OCI-LY7 (cell line): Measurements from ENCODE around the gene XPR1. TPM values are rescaled to one million over a fixed set of nuclear protein-coding genes. Genes with fewer than 3 reads are reported as not detected.
A peak's percentile ranks its signal among the peaks of the same experiment; 100 is the strongest.

Source experiments
- BruUV-seq: library from RNA; stranded (reverse); fragments of 400-500 nt; replicated peaks from 2 replicates; lab custom pipeline; 2021; lab: Mats Ljungman, UMichigan
- CTCF ChIA-PET: fragments of 300-600 bp; sonication (Branson Sonifier 250); formaldehyde crosslinking; loops from one replicate; lab custom pipeline; 2022; ENCODE audit warnings: antibody characterized with exemption; ENCODE audit not compliant: unreplicated experiment; lab: Charles Lee
- POLR2A ChIA-PET: fragments of 300-600 bp; sonication (Branson Sonifier 250); formaldehyde crosslinking; loops from one replicate; lab custom pipeline; 2022; ENCODE audit warnings: antibody characterized with exemption; lab: Charles Lee
- DNase-seq: peaks from one replicate; pipeline ENCODE4 v3.0.0-alpha.2; 2015; ENCODE audit warnings: low spot score
- H2AFZ ChIP-seq: fragments of 200-600 bp; sonication (generic), shearing (Covaris generic); 2 replicates; pipeline ENCODE4 v1.6.1; 2014; ENCODE audit warnings: mild to moderate bottlenecking, antibody characterized with exemption, low read length, moderate library complexity
- H3K27ac ChIP-seq: fragments of 200-600 bp; sonication (generic); 2 replicates; pipeline ENCODE4 v1.5.1; 2014; ENCODE audit warnings: mixed run types, low read depth, mild to moderate bottlenecking, moderate library complexity, low read length, inconsistent platforms; ENCODE audit not compliant: poor library complexity, severe bottlenecking
- H3K36me3 ChIP-seq: fragments of 200-600 bp; sonication (generic); 2 replicates; pipeline ENCODE4 v1.6.1; 2014; ENCODE audit warnings: mild to moderate bottlenecking, antibody characterized with exemption, low read length, moderate library complexity, mixed read lengths; ENCODE audit not compliant: insufficient read depth
- H3K4me1 ChIP-seq: fragments of 200-600 bp; sonication (generic); 2 replicates; pipeline ENCODE4 v1.5.1; 2014; ENCODE audit warnings: mild to moderate bottlenecking, low read length; ENCODE audit not compliant: insufficient read depth, poor library complexity, severe bottlenecking
- H3K4me2 ChIP-seq: fragments of 200-600 bp; sonication (generic); 2 replicates; pipeline ENCODE4 v1.6.1; 2014; ENCODE audit warnings: mild to moderate bottlenecking, low read length
- H3K4me3 ChIP-seq: fragments of 200-600 bp; sonication (generic); 2 replicates; pipeline ENCODE4 v1.5.1; 2014; ENCODE audit warnings: mild to moderate bottlenecking, low read depth, low read length; ENCODE audit not compliant: poor library complexity, severe bottlenecking
- H3K79me2 ChIP-seq: fragments of 200-600 bp; sonication (generic); 2 replicates; pipeline ENCODE4 v1.6.1; 2016; ENCODE audit warnings: low read depth, mild to moderate bottlenecking, low read length, moderate library complexity, mixed read lengths; ENCODE audit not compliant: insufficient read depth
- H3K9me2 ChIP-seq: fragments of 200-600 bp; sonication (generic); 2 replicates; pipeline ENCODE4 v1.6.1; 2016; ENCODE audit warnings: mild to moderate bottlenecking, low read length, mixed read lengths; ENCODE audit not compliant: insufficient read depth
- H3K9me3 ChIP-seq: fragments of 200-600 bp; sonication (generic); 2 replicates; pipeline ENCODE4 v1.6.1; 2014; ENCODE audit warnings: mild to moderate bottlenecking, mixed run types, low read length, mixed read lengths
- H4K20me1 ChIP-seq: fragments of 200-600 bp; sonication (generic); 2 replicates; pipeline ENCODE4 v1.6.1; 2014; ENCODE audit warnings: mild to moderate bottlenecking, antibody characterized with exemption, low read length, moderate library complexity, mixed read lengths; ENCODE audit not compliant: insufficient read depth
- EZH2phosphoT487 ChIP-seq: fragments of 200-600 bp; sonication (generic); IDR thresholded peaks from 2 replicates; pipeline ENCODE4 v1.6.1; 2018; ENCODE audit warnings: low read depth, borderline replicate concordance, mild to moderate bottlenecking, mixed run types, antibody characterized with exemption, low read length, moderate library complexity, mixed read lengths
- intact Hi-C: fragments of 100-400 bp; cut with micrococcal nuclease; formaldehyde crosslinking; loops from one replicate; pipeline ENCODE4 v1.10.0; 2022; ENCODE audit not compliant: unreplicated experiment
- total RNA-seq, 2 experiments: library from RNA; depleted of rRNA in 1 of 2; stranded (reverse); fragments of >200 nt in 1 of 2; shearing (Covaris generic) in 1 of 2; gene quantifications; 2 replicates each; pipeline ENCODE4 v1.2.3, GENCODE V29; 2014 to 2022
- TF ChIP-seq, protein P1 (sequence below): fragments of 200-600 bp; sonication (generic); conservative IDR thresholded peaks from 2 replicates; pipeline ENCODE4 v1.5.1; 2014; ENCODE audit warnings: mild to moderate bottlenecking, antibody characterized with exemption, low read length, moderate library complexity, mixed read lengths

The XPR1 gene
- total RNA-seq, 2 experiments from 2014 or later: 8.6 to 17.2 TPM

DNA sequence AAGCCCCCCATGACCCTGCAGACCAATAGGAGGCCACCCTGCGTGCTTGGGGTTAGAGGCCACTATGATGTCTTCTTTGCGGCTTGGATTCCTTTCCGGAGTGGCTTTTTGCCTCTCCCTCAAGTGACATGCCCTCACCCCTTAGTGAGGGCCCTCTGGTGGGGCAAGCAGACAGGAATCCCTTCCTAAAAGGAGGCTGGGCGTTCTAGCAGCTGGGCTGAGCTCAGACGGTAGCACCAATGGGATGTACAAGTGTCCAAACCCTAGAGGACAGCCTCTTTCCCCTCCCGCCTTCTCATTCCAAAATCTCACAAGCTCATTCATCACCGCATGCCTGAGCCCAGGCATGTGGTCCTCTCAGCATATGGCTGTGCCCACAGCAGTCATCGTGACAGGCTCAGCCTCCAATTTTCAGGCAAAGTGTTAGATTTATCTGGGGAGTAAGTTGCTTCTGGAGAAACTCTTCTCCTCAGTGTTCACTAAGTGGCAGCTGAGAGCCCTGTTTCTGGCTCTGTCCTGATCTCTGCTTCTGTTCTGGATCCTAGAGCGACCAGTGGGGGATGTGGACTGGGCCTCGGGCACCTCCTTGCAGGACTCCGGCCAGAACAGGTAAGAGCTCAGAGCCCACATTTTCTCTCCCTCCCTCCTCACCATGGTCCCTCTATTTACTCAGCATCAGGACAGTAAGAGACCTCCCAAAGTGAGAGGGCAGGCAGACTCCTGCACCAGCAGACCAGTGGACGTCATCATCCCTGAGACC, 285.7 kb downstream of the XPR1 start:
- H3K27ac ChIP-seq: no peak overlapping the region
- H3K79me2 ChIP-seq: no peaks in the 10 kb centered on the region
- no TSS peak for BruUV-seq
- no peak overlapping the region for H3K4me3 ChIP-seq
- intact Hi-C loops: no loop called here
- H3K9me2 ChIP-seq: no peaks in the 10 kb centered on the region
- no peak overlapping the region for H2AFZ ChIP-seq
- ChIA-PET POLR2A (interaction anchor here (1.1 kb wide), 1 partner anchor 14 kb away, joined by 3 read pairs; no protein-coding TSS in a partner anchor), CTCF (no interaction called here)
- TF ChIP-seq, protein P1, sequence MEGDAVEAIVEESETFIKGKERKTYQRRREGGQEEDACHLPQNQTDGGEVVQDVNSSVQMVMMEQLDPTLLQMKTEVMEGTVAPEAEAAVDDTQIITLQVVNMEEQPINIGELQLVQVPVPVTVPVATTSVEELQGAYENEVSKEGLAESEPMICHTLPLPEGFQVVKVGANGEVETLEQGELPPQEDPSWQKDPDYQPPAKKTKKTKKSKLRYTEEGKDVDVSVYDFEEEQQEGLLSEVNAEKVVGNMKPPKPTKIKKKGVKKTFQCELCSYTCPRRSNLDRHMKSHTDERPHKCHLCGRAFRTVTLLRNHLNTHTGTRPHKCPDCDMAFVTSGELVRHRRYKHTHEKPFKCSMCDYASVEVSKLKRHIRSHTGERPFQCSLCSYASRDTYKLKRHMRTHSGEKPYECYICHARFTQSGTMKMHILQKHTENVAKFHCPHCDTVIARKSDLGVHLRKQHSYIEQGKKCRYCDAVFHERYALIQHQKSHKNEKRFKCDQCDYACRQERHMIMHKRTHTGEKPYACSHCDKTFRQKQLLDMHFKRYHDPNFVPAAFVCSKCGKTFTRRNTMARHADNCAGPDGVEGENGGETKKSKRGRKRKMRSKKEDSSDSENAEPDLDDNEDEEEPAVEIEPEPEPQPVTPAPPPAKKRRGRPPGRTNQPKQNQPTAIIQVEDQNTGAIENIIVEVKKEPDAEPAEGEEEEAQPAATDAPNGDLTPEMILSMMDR: no peak; the same call in 1 of the 2 replicates
- TF ChIP-seq EZH2phosphoT487: no peak
- no peak for DNase-seq
- no peak overlapping the region for H3K4me2 ChIP-seq
- H4K20me1 ChIP-seq: no peaks in the 10 kb centered on the region
- H3K9me3 ChIP-seq: no peaks in the 10 kb centered on the region
- H3K36me3 ChIP-seq: no peaks in the 10 kb centered on the region
- H3K4me1 ChIP-seq: no peaks in the 10 kb centered on the region

DNA sequence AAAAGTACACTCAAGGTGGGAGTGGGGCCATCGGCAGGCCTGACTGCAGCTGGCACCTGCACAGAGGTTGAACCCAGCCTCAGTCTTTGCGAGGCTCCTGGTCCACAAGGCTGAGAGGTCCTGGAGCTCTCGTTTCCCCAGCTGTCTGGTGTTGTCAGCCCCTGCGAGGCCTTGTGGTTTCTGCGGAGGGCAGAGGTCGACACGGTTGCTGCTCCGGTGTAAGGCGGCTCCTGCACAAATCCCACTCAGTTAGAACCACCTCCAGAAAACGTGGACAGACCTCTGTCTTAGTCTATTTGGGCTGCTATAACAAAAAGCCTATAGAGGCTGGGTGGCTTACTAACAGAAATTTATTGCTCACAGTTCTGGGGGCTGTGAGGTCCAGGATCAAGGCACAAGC, 286.7 kb downstream of the XPR1 start:
- no peaks in the 10 kb centered on the region for H3K36me3 ChIP-seq
- H3K4me3 ChIP-seq: no peak overlapping the region
- BruUV-seq: no TSS peak
- CTCF ChIA-PET: no interaction called here
- no peak overlapping the region for H2AFZ ChIP-seq
- H3K4me2 ChIP-seq: no peak overlapping the region
- DNase-seq: peak; percentile 23
- no peaks in the 10 kb centered on the region for H3K9me3 ChIP-seq
- H3K4me1 ChIP-seq: no peaks in the 10 kb centered on the region
- intact Hi-C loops: no loop called here
- H4K20me1 ChIP-seq: no peaks in the 10 kb centered on the region
- TF ChIP-seq, protein P1: no peak
- TF ChIP-seq EZH2phosphoT487: no peak
- no peak overlapping the region for H3K27ac ChIP-seq
- H3K79me2 ChIP-seq: no peaks in the 10 kb centered on the region
- H3K9me2 ChIP-seq: no peaks in the 10 kb centered on the region
- POLR2A ChIA-PET: interaction anchor here (0.7 to 1.1 kb wide), 2 partner anchors 15 to 65 kb away, joined by 3 to 5 read pairs; no protein-coding TSS in a partner anchor

DNA sequence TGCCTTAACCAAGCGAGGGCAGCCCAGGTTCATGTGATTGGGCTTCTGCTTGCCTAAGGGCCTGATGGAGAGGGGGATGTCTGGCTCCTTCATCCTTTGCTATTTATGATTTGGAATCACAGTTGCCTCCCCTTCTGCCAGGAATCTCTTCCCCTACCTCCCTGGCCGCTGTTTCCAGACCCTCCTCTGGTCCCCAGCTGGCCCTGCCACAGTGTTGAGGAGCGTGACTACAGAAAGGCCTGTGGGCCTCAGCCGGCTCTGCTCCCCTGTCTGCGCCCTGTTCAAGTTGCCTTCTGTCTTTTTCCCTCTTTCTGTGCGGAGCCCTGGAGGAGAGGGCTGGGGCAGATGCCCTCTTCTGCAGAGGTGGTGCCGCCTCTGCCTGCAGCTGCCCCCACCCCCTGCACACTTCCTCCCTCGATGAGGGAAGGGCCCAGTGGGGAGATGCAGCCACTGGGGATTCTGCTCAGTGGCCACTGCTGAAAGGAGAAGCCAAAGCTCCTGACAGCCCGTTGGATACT, 287.4 kb downstream of the XPR1 start:
- Histone ChIP-seq H2AFZ (no peak overlapping the region), H3K36me3 (no peaks in the 10 kb centered on the region), H3K27ac (no peak overlapping the region), H3K9me3 (no peaks in the 10 kb centered on the region), H3K79me2 (no peaks in the 10 kb centered on the region), H3K9me2 (no peaks in the 10 kb centered on the region), H4K20me1 (no peaks in the 10 kb centered on the region), H3K4me1 (no peaks in the 10 kb centered on the region), H3K4me3 (no peak overlapping the region), H3K4me2 (no peak overlapping the region)
- intact Hi-C loops: no loop called here
- no peak for DNase-seq
- ChIA-PET POLR2A (interaction anchor here (0.7 kb wide), 1 partner anchor 65 kb away, joined by 5 read pairs; no protein-coding TSS in a partner anchor), CTCF (no interaction called here)
- no TSS peak for BruUV-seq
- no peak for TF ChIP-seq EZH2phosphoT487
- TF ChIP-seq, protein P1: no peak
